CD4-positive, alpha-beta T cell treated with Interleukin-15 for 4 hours (primary cell): ENCODE results near the gene VAMP4.
"Not testable (repeated sequence)": the region's sequence is repeated elsewhere in the genome, so short reads cannot be mapped to it uniquely, and the experiment has no call there.

Source experiments
- DNase-seq: peaks from one replicate; pipeline ENCODE4 v3.0.0-alpha.2; 2020; ENCODE audit warnings: low spot score

Gene VAMP4

GRCh38 chr1:171751221-171751620 is 9.4 kb upstream of the VAMP4 start:
- DNase-seq: no peak

GRCh38 chr1:171748651-171749050 is 6.8 kb upstream of the VAMP4 start:
- no peak for DNase-seq

GRCh38 chr1:171744986-171745385 is 3.1 kb upstream of the VAMP4 start:
- no peak for DNase-seq

GRCh38 chr1:171743081-171743870 is 1.4 kb upstream of the VAMP4 start:
- peak; percentile 32 for DNase-seq

- DNase-seq: peak; percentile 23
Observed at GRCh38 chr1:171742577-171742922, 685 bp upstream of the VAMP4 start.

- peak; percentile 53 for DNase-seq
Observed at GRCh38 chr1:171740987-171741871, 636 bp downstream of the VAMP4 start.

- DNase-seq: no peak
Observed at GRCh38 chr1:171740356-171740863, 1.5 kb downstream of the VAMP4 start.

GRCh38 chr1:171739656-171740055 is 2.2 kb downstream of the VAMP4 start:
- DNase-seq: peak; percentile 48

GRCh38 chr1:171738911-171739310 is 3.0 kb downstream of the VAMP4 start:
- DNase-seq: peak; percentile 20

GRCh38 chr1:171736196-171736595 is 5.7 kb downstream of the VAMP4 start:
- DNase-seq: no peak

- no peak for DNase-seq
Observed at GRCh38 chr1:171730052-171730451, 11.8 kb downstream of the VAMP4 start.

- no peak for DNase-seq
Observed at GRCh38 chr1:171727778-171728177, 14.1 kb downstream of the VAMP4 start.

- DNase-seq: not testable (repeated sequence)
Observed at GRCh38 chr1:171723180-171723579, 18.7 kb downstream of the VAMP4 start.

GRCh38 chr1:171718848-171719247 is 23.0 kb downstream of the VAMP4 start:
- no peak for DNase-seq

GRCh38 chr1:171718216-171718615 is 23.6 kb downstream of the VAMP4 start:
- DNase-seq: no peak

- DNase-seq: no peak
Observed at GRCh38 chr1:171717062-171717718, 24.7 kb downstream of the VAMP4 start.

GRCh38 chr1:171716616-171717015 is 25.2 kb downstream of the VAMP4 start:
- no peak for DNase-seq

GRCh38 chr1:171715813-171716251 is 26.0 kb downstream of the VAMP4 start:
- DNase-seq: no peak

- DNase-seq: no peak
Observed at GRCh38 chr1:171712341-171712740, 29.5 kb downstream of the VAMP4 start.

GRCh38 chr1:171711643-171712042 is 30.2 kb downstream of the VAMP4 start:
- no peak for DNase-seq

- DNase-seq: no peak
Observed at GRCh38 chr1:171707583-171707982, 34.3 kb downstream of the VAMP4 start.

GRCh38 chr1:171702598-171702997 is 39.3 kb downstream of the VAMP4 start:
- no peak for DNase-seq
